ENCODE results near the gene CFL1. TPM values are rescaled to one million over a fixed set of nuclear protein-coding genes. Genes with fewer than 3 reads are reported as not detected.

The CFL1 gene
- total and polyA plus RNA-seq, 2 donors from 2014 or later = 705 to 846 TPM

DNA sequence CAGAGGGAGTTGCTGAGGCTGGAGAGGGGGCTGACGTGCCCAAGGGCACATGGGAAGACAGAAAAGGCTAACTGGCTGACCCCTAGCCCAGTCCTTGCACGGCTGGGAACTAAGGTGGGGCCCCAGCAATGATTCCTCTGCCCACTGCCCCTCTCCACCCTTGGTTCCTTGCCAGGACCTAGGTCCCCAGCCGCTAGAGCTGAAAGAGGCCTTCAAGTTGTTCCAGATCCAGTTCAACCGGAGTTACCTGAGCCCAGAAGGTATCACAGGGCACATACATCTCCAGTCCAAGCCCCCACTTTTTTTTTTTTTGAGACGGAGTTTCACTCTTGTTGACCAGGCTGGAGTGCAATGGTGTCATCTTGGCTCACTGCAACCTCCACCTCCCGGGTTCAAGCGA lies 22.0 kb upstream of the CFL1 start:
- no peak overlapping the region for H3K4me3 ChIP-seq (ENCODE audit: low read length in 3 of 3)
- H3K27ac ChIP-seq (ENCODE audit: low read depth in 2 of 2, low read length in 2 of 2) = no peak overlapping the region
- H3K27me3 ChIP-seq (ENCODE audit: control insufficient read depth, insufficient read depth, low read length) = no peaks in the 10 kb centered on the region
- intact Hi-C loops (cut with DNase I) = loop anchor here (10.0 kb wide), 1 partner anchor 105 kb away; no protein-coding TSS in a partner anchor
- DNase-seq (no peak), FAIRE-seq (no peak)
- H3K36me3 ChIP-seq (ENCODE audit: control insufficient read depth in 2 of 3, insufficient read depth in 3 of 3, low read length in 3 of 3) = peaks cover 4 to 12% (median 5%) of the 10 kb centered on the region in 3 donors
- peaks cover 0 to 3% (median 0%) of the 10 kb centered on the region in 3 donors for H3K4me1 ChIP-seq (ENCODE audit: control insufficient read depth in 2 of 3, insufficient read depth in 2 of 3, low read depth in 1 of 3, low read length in 3 of 3)
- H3K9ac ChIP-seq (ENCODE audit: low read length in 3 of 3) = no peak overlapping the region
- TF ChIP-seq, protein P1, sequence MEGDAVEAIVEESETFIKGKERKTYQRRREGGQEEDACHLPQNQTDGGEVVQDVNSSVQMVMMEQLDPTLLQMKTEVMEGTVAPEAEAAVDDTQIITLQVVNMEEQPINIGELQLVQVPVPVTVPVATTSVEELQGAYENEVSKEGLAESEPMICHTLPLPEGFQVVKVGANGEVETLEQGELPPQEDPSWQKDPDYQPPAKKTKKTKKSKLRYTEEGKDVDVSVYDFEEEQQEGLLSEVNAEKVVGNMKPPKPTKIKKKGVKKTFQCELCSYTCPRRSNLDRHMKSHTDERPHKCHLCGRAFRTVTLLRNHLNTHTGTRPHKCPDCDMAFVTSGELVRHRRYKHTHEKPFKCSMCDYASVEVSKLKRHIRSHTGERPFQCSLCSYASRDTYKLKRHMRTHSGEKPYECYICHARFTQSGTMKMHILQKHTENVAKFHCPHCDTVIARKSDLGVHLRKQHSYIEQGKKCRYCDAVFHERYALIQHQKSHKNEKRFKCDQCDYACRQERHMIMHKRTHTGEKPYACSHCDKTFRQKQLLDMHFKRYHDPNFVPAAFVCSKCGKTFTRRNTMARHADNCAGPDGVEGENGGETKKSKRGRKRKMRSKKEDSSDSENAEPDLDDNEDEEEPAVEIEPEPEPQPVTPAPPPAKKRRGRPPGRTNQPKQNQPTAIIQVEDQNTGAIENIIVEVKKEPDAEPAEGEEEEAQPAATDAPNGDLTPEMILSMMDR (IDR thresholded peaks at IDR 0.05; ENCODE audit: borderline replicate concordance, extremely low read depth, insufficient read depth) = no peak
- H3K9me3 ChIP-seq (ENCODE audit: control insufficient read depth in 2 of 3, insufficient read depth in 1 of 3, low read length in 3 of 3) = no peaks in the 10 kb centered on the region

DNA sequence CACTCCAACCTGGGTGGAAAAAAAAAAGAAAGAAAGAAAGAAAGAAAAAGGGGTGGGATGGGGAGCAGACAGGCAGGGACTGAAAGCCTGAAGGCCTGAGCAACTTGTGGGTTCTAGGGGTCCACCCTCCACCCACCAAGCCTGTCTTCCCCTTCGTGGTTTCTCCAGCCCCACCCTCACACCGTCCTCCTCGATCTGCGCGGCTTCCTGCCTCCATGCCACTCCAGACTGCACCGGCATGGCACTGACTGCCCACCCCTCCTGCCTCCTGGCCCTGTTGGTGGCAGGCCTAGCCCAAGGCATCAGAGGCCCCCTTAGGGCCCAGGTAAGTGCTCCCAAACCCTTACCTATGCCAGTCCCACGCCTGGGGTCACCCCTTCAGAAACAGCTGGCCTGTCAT lies 21.6 kb upstream of the CFL1 start, which contains the start of gene CTSW:
CTSW (plus strand) TSS at position 221 of the 400 bp plus-strand sequence; CDS start at position 239, 18 bp downstream.
- no peaks in the 10 kb centered on the region for H3K9me3 ChIP-seq (ENCODE audit: control insufficient read depth in 2 of 3, insufficient read depth in 1 of 3, low read length in 3 of 3)
- H3K36me3 ChIP-seq (ENCODE audit: control insufficient read depth in 2 of 3, insufficient read depth in 3 of 3, low read length in 3 of 3) = peaks cover 4 to 12% (median 5%) of the 10 kb centered on the region in 3 donors
- no peak within 1 kb of the TSS for H3K4me3 ChIP-seq (ENCODE audit: low read length in 3 of 3)
- H3K27me3 ChIP-seq (ENCODE audit: control insufficient read depth, insufficient read depth, low read length) = no peaks in the 10 kb centered on the region
- H3K27ac ChIP-seq (ENCODE audit: low read depth in 2 of 2, low read length in 2 of 2) = no peak within 1 kb of the TSS
- H3K4me1 ChIP-seq (ENCODE audit: control insufficient read depth in 2 of 3, insufficient read depth in 2 of 3, low read depth in 1 of 3, low read length in 3 of 3) = no peaks in the 10 kb centered on the region
- no peak for FAIRE-seq
- DNase-seq = no peak
- H3K9ac ChIP-seq (ENCODE audit: low read length in 3 of 3) = no peak within 1 kb of the TSS
- TF ChIP-seq, protein P1 (IDR thresholded peaks at IDR 0.05; ENCODE audit: borderline replicate concordance, extremely low read depth, insufficient read depth) = no peak
- intact Hi-C loops (cut with DNase I) = loop anchor here (10.0 kb wide), 1 partner anchor 105 kb away; no protein-coding TSS in a partner anchor

DNA sequence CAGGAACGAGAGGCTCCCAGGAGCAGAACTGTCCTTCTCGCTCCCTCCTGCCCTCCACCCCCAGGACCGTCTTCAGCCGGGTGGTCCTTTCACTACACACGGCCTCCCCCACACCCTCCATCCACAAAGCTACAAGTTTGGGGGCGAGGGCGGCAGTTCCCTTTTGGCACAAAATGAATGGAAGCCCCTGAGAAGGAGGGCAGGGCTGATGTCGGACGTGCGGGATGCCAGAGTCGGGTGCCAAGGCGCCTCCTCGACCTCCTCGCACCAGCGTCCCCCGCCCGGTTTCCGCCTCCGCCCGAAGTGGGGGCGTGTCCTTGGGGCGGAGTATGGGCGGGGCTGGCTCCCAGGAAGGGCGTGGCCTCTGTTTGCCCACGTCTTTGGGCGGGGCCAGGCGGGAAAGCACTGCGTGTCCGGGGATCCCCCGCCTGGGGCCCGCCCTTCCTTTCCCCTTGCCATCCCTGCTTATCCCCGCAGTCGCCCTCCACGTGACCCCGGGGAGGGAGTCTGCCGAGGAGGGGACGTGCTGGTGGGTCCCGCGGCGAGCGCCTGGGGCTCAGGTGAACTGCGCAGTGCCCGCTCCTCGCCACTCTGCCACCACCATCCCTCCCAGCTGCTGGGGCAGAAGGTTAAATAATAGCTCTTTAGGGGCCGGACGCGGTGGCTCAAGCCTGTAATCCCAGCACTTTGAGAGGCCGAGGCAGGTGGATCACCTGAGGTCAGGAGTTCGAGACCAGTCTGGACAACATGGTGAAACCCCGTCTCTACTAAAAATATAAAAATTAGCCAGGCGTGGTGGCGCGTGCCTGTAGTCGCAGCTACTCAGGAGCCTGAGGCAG lies 15.6 kb upstream of the CFL1 start:
- DNase-seq (peak; percentile 95 to 98 (median 97)), FAIRE-seq (peak; percentile 82)
- Histone ChIP-seq H3K4me1 (ENCODE audit: control insufficient read depth in 2 of 3, insufficient read depth in 2 of 3, low read depth in 1 of 3, low read length in 3 of 3) (peaks cover 0 to 16% (median 3%) of the 10 kb centered on the region in 3 donors), H3K36me3 (ENCODE audit: control insufficient read depth in 2 of 3, insufficient read depth in 3 of 3, low read length in 3 of 3) (peaks cover 0 to 6% (median 0%) of the 10 kb centered on the region in 3 donors), H3K9me3 (ENCODE audit: control insufficient read depth in 2 of 3, insufficient read depth in 1 of 3, low read length in 3 of 3) (no peaks in the 10 kb centered on the region), H3K27me3 (ENCODE audit: control insufficient read depth, insufficient read depth, low read length) (no peaks in the 10 kb centered on the region), H3K9ac (ENCODE audit: low read length in 3 of 3) (peak overlapping the region; percentile 29 to 80 (median 59)), H3K27ac (ENCODE audit: low read depth in 2 of 2, low read length in 2 of 2) (peak overlapping the region; percentile 84 to 85), H3K4me3 (ENCODE audit: low read length in 3 of 3) (peak overlapping the region; percentile 66 to 71 (median 70))
- TF ChIP-seq, protein P1 (IDR thresholded peaks at IDR 0.05; ENCODE audit: borderline replicate concordance, extremely low read depth, insufficient read depth) = no peak
- intact Hi-C loops (cut with DNase I) = no loop called here

All from kidney (tissue), 14 donors.